K562 (cell line): ENCODE results near the gene FGF11. TPM values are rescaled to one million over a fixed set of nuclear protein-coding genes. Genes with fewer than 3 reads are reported as not detected.

ENCODE experiments used
- C11orf30 ChIP-seq: fragments of 450-650 bp; IDR thresholded peaks from 2 replicates; pipeline ENCODE4 v1.6.1; 2016; ENCODE audit warnings: low read depth, mild to moderate bottlenecking
- CHD2 ChIP-seq: IDR thresholded peaks from 2 replicates; pipeline ENCODE4 v1.6.1; 2011; ENCODE audit warnings: low read depth, low read length
- E2F4 ChIP-seq: sonication (generic); formaldehyde crosslinking; IDR thresholded peaks from 2 replicates; pipeline ENCODE4 v1.8.0; 2022; ENCODE audit warnings: mild to moderate bottlenecking, low read depth, missing genetic modification reagents
- FOS ChIP-seq: IDR thresholded peaks from 3 replicates; pipeline ENCODE4 v1.6.1; 2011; ENCODE audit not compliant: insufficient read length; ENCODE audit errors: extremely low read depth
- MYBL2 ChIP-seq, 2 experiments: fragments of 450-650 bp in 1 of 2; sonication (generic) in 1 of 2; formaldehyde crosslinking in 1 of 2; IDR thresholded peaks; 2 replicates each; pipeline versions ENCODE4 v1.6.1 to v1.8.1; 2017 to 2022; ENCODE audit warnings: borderline replicate concordance in 1 of 2, inconsistent platforms in 1 of 2, low read depth in 1 of 2, mild to moderate bottlenecking in 1 of 2, missing genetic modification reagents in 1 of 2, moderate library complexity in 1 of 2
- NRF1 ChIP-seq, 2 experiments: fragments of 450-650 bp; IDR thresholded peaks in 1 of 2; conservative IDR thresholded peaks in 1 of 2; 2 replicates each; pipeline ENCODE4 v1.6.1; 2014; ENCODE audit warnings: mild to moderate bottlenecking in 2 of 2
- PHF20 ChIP-seq: fragments of 450-650 bp; IDR thresholded peaks from 2 replicates; pipeline ENCODE4 v1.6.1; 2018; ENCODE audit not compliant: partially characterized antibody
- PHF8 ChIP-seq: fragments of 200-600 bp; sonication (generic); IDR thresholded peaks from 2 replicates; pipeline ENCODE4 v1.6.1; 2012; ENCODE audit warnings: mixed run types, mild to moderate bottlenecking, inconsistent platforms, low read length, moderate library complexity, borderline replicate concordance
- POLR2G ChIP-seq: fragments of 200-400 bp; formaldehyde crosslinking; IDR thresholded peaks from 2 replicates; pipeline ENCODE4 v1.6.1; 2017; ENCODE audit warnings: low read depth, mild to moderate bottlenecking, antibody characterized with exemption, low read length, moderate library complexity
- RB1 ChIP-seq: fragments of 450-650 bp; IDR thresholded peaks from 2 replicates; pipeline ENCODE4 v1.6.1; 2017; ENCODE audit warnings: low read depth, mild to moderate bottlenecking
- RBFOX2 ChIP-seq: fragments of 200-400 bp; formaldehyde crosslinking; IDR thresholded peaks from 2 replicates; pipeline ENCODE4 v1.6.1; 2017; ENCODE audit warnings: low read depth, mild to moderate bottlenecking, low read length, moderate library complexity
- RBM17 ChIP-seq: fragments of 200-400 bp; formaldehyde crosslinking; IDR thresholded peaks from 2 replicates; pipeline ENCODE4 v1.6.1; 2017; ENCODE audit warnings: low read depth, mild to moderate bottlenecking, low read length, borderline replicate concordance
- SMARCB1 ChIP-seq: IDR thresholded peaks from 2 replicates; pipeline ENCODE4 v1.6.1; 2011; ENCODE audit warnings: improper control_type of control experiment, low read depth; ENCODE audit not compliant: insufficient read length
- TAF1 ChIP-seq: IDR thresholded peaks from 2 replicates; pipeline ENCODE4 v1.6.1; 2011; ENCODE audit warnings: mild to moderate bottlenecking, low read length, moderate library complexity; ENCODE audit not compliant: insufficient read depth, control insufficient read depth, severe bottlenecking; ENCODE audit errors: extremely low read depth
- TARDBP ChIP-seq: fragments of 450-650 bp; IDR thresholded peaks from 2 replicates; pipeline ENCODE4 v1.6.1; 2016
- TBL1XR1 ChIP-seq, 2 experiments: IDR thresholded peaks; 2 replicates each; pipeline ENCODE4 v1.6.1; 2012; ENCODE audit warnings: improper control_type of control experiment in 2 of 2, low read length in 2 of 2, mild to moderate bottlenecking in 1 of 2
- YY1 ChIP-seq, 3 experiments: IDR thresholded peaks; 2 replicates each; pipeline ENCODE4 v1.6.1; 2011; ENCODE audit warnings: low read length in 2 of 3, mild to moderate bottlenecking in 2 of 3, moderate library complexity in 2 of 3, borderline replicate concordance in 1 of 3, control low read depth in 1 of 3, low read depth in 1 of 3; ENCODE audit not compliant: insufficient read depth in 3 of 3, insufficient replicate concordance in 2 of 3, control insufficient read depth in 1 of 3, insufficient read length in 1 of 3; ENCODE audit errors: extremely low read depth in 1 of 3
- ZBED1 ChIP-seq: IDR thresholded peaks from 2 replicates; pipeline ENCODE4 v1.6.1; 2014
- ZNF143 ChIP-seq: sonication (generic); formaldehyde crosslinking; IDR thresholded peaks from 2 replicates; pipeline ENCODE4 v1.9.0; 2022; ENCODE audit warnings: mild to moderate bottlenecking, missing genetic modification reagents
- ZNF512 ChIP-seq: IDR thresholded peaks from 2 replicates; pipeline ENCODE4 v1.6.1; 2016; ENCODE audit warnings: missing genetic modification characterization, missing compliant biosample characterization
- polyA plus RNA-seq, 8 experiments: library from polyadenylated mRNA; depleted of rRNA in 4 of 8; stranded (reverse) in 5 of 8; unstranded in 3 of 8; fragments of >200 nt; fragmentation: Nextera tagmentation in 2 of 8; fragmentation: Illumina TruSeq in 1 of 8; extraction: Ambion mirVana in 2 of 8; extraction: Trizol in 1 of 8; gene quantifications; 2 replicates each; pipeline versions ENCODE4 v1.2.1 to v1.2.3, GENCODE V29; 2011 to 2014; ENCODE audit warnings: inconsistent platforms in 1 of 8, missing spikeins in 1 of 8
- total RNA-seq, 7 experiments: library from RNA; depleted of rRNA in 6 of 7; stranded (reverse); fragments of >200 nt in 6 of 7; fragmentation: Illumina TruSeq in 2 of 7; extraction: Trizol in 2 of 7; gene quantifications; 2 replicates each; pipeline versions ENCODE4 v1.2.1 to v1.2.3, GENCODE V29; 2011 to 2021; ENCODE audit warnings: low replicate concordance in 1 of 7
- TF ChIP-seq, protein P1 (sequence below), 2 experiments: fragments of 450-650 bp; IDR thresholded peaks; 2 replicates each; pipeline ENCODE4 v1.6.1; 2016

FGF11 gene
- total and polyA plus RNA-seq, 9 of the 15 experiments (the other 6 are each of a cell fraction or from before 2014, with no cell fraction given) = 1.2 to 7.5 (median 3.0) TPM

DNA sequence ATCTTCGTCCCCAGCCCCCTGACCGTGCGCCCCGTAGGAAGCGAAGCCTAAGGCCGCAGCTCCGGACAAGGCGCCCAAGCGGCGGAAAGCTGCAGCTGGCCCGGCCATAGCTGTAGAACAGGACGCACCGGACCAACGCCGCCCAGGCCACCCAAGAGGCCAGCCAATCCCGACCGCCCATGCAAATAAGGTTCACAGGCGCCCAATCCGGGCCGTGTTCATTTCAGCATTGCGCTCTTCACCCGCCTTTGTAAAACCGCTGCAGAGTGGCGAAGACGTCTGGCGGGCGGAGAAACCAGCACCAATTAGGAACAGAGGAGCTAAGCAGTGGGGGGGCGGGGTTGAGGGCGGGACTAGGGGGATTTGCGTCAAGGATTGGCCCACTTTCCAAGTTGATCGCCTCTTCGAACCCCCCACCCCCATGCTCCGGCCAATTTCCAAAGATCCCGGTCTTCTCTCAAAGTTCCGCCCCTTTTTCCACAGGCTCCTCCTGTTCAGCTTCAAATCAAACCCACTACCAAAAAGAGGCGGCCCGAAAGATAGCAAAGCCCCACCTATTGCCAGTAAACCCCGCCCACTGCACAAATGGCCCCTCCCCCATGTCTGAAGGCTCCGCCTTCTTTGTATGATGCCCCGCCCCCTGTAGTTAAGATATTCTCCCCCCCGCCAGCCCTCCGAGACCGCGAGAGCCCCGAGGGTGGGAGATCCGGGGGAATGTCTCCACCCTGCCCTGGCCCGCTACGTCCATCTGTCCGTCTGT lies 35.2 kb upstream of the FGF11 start, which contains the start of gene TMEM256 (continued):
- peak; percentile 78 for TF ChIP-seq PHF8
- no peak for TF ChIP-seq ZNF143 (CRISPR knock-in tag)
- peak; percentile 25; the same call in 1 of the 2 replicates for TF ChIP-seq MYBL2 (IDR thresholded peaks at IDR 0.05; ENCODE audit: low read depth)
- TF ChIP-seq MYBL2 (CRISPR knock-in tag; IDR thresholded peaks at IDR 0.05; ENCODE audit: borderline replicate concordance) = no peak
- peak; percentile 85 for TF ChIP-seq C11orf30
- TF ChIP-seq, protein P1, sequence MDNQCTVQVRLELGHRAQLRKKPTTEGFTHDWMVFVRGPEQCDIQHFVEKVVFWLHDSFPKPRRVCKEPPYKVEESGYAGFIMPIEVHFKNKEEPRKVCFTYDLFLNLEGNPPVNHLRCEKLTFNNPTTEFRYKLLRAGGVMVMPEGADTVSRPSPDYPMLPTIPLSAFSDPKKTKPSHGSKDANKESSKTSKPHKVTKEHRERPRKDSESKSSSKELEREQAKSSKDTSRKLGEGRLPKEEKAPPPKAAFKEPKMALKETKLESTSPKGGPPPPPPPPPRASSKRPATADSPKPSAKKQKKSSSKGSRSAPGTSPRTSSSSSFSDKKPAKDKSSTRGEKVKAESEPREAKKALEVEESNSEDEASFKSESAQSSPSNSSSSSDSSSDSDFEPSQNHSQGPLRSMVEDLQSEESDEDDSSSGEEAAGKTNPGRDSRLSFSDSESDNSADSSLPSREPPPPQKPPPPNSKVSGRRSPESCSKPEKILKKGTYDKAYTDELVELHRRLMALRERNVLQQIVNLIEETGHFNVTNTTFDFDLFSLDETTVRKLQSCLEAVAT (IDR thresholded peaks at IDR 0.05) = 0 out of 4 replicates have a peak, but pooled peaks of 1 of the 2 experiments have one; percentile 58
- TF ChIP-seq TARDBP = peak; percentile 37; the same call in 1 of the 2 replicates
- TF ChIP-seq YY1 (IDR thresholded peaks at IDR 0.05; ENCODE audit: borderline replicate concordance in 1 of 3, control insufficient read depth in 1 of 3, extremely low read depth in 1 of 3, insufficient read depth in 3 of 3, insufficient read length in 1 of 3, insufficient replicate concordance in 2 of 3, low read depth in 1 of 3, low read length in 2 of 3) = peak in 2 of 3 experiments; percentile 65 to 89
- 0 out of 2 replicates have a peak, but pooled peaks have one; percentile 40 for TF ChIP-seq RB1
- TF ChIP-seq NRF1 (conservative IDR thresholded peaks at IDR 0.05 in 1 of 2, IDR thresholded peaks at IDR 0.05 in 1 of 2) = peak; percentile 53 to 65; a peak in 3 of 4 replicates
- TF ChIP-seq RBFOX2 = peak; percentile 94
- TF ChIP-seq TBL1XR1 (IDR thresholded peaks at IDR 0.05; ENCODE audit: low read length in 2 of 2) = no peak
- peak; percentile 79 for TF ChIP-seq CHD2
- TF ChIP-seq POLR2G = peak; percentile 97
- peak; percentile 81 for TF ChIP-seq FOS
- TF ChIP-seq ZBED1 = no peak
- TF ChIP-seq ZNF512 (tag) = no peak
- TF ChIP-seq PHF20 = peak; percentile 69
- peak; percentile 70 for TF ChIP-seq TAF1
- TF ChIP-seq SMARCB1 = no peak
- no peak for TF ChIP-seq RBM17
- no peak for TF ChIP-seq E2F4 (CRISPR knock-in tag)
